GM19372 (cell line): ENCODE data around the gene AGO3.
"Not testable (repeated sequence)": the region's sequence is repeated elsewhere in the genome, so short reads cannot be mapped to it uniquely, and the experiment has no call there.

Source experiments
- ATAC-seq: cut with Tn5 transposase; IDR thresholded peaks from one replicate; pipeline ENCODE4 v1.9.1; 2021; ENCODE audit warnings: mild to moderate bottlenecking, low read depth, moderate library complexity; ENCODE audit not compliant: unreplicated experiment

Gene AGO3

DNA sequence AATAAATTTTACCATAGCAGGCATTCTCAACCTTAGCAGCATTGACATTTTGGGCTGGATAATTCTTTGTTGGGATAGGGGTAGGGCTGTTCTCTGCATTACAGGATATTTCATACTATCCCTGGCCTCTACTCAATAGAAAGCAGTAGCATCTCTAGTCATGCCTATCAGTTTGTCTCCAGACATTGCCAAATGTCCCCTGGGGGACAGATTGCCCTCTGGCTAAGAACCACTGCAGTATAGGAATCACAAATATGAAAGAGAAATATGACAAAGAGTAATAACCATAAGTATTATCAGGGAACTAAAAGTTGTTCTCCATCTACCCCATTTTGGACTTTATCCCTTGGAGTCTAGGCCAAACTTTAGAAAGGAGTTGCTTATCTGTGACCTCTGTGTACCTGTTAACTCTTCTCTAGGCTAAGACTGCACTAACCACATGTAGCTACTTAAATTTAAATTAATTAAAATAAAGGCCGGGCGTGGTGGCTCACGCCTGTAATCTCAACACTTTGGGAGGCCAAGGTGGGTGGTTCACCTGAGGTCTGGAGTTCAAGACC lies 76.1 kb downstream of the AGO3 start:
- no peak for ATAC-seq

DNA sequence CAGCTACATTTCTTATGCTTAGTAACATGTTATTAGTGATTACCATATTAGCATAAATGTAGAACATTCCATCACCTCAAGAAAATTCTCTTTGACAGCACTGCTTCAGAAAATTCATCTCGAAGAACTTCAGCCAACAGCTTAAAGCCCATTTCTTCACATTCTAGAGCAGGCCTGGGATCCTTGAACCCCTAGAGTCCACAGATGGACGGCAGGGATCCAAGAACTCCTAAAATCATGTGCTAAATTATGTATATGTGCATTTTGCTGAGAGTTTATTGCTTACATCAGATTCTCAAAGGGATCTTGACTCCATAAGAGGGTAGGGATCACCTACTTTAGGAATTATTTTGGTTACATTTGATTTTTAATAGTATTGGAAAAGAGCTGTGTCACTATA lies 76.8 kb downstream of the AGO3 start:
- ATAC-seq: no peak

DNA sequence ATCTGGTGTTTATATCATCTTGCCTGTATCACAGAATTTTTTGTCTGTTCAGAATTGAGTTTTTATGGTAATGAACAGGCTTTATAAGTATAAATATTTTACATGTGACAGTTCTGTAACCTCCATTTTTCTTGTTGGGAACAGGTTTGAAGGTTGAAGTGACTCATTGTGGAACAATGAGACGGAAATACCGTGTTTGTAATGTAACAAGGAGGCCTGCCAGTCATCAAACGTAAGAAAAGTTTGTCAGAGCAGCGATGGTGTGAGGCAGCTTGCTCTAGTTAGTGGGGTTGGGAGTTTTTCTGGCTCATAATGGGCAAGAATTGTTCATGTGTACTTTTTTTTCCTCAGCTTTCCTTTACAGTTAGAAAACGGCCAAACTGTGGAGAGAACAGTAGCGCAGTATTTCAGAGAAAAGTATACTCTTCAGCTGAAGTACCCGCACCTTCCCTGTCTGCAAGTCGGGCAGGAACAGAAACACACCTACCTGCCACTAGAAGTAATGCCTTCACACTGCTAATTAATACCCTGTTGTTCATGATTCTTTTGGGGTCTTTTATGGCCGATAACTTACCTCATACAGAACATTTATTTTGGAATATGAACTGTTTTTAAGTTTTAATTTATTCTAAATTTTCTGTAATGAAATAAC lies 77.8 kb downstream of the AGO3 start:
- no peak for ATAC-seq

DNA sequence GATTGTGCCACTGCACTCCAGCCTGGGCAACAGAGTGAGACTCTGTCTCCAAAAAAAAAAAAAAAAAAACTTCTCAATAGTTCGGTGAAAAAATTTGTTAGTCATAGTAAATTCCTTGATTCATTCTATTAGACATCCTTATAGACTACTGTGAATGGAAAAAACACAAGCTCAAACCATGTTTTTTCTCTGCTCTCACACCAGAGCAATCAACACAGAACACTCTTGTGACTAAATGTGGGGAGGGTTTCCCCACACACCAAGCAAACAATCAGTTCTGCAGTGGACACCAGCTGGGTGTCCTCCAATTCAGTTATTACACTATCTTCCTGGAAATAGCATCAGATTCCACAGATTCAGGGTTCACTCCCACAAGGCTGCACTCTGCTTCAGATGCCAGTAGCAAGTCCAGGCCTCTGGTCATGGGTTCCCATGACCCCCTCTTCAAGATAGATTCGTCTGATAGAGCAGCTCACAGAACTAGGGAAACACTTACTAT lies 83.9 kb downstream of the AGO3 start:
- ATAC-seq: no peak

DNA sequence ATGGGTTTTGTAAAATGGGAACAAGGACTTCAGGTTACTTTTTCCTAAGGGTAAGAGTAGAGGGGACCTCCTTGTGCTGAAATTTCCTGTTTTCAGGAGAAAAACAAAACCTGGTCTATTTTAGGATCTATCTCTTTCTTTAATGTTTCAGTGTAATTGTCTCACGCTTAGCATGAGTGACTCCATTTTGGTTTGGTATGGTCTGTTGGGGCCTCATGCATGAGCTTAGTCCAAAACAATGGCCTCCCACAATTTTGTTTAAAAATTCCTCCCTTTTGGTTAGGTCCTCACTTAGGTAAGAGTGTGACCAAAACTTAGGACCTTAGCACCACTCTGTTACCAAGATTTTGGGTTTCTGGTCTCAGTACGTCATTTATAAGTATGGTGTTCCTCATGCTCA lies 85.8 kb downstream of the AGO3 start:
- no peak for ATAC-seq

DNA sequence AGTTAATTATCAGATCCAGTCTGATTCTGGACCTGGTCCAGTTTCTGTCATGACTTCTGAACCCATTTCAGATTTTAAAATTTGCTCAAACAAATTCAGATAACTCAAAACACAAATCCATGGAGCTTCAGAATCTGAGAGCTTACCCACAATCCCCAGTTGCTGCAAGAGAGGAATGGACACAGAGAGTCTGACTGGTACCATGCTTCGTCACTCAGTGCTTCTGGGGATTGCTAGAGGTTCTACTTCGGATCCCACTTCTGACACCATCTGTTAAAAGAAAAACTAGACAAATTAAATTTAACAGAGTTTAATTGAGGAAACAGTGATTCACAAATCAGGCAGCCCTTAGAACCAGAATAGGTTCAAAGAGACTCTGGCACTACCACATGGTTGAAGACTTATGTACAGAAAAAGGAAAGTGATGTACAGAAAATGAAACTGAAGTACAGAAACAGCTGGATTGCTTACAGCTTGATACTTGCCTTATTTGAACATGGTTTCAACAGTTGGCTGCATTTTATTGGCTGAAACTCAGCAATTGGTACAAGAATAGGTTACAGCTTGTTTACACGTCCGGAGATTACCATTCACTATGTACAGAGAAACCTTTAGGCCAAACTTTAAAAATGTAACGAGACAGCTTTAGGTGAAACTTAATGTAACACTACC lies 92.3 kb downstream of the AGO3 start:
- no peak for ATAC-seq

DNA sequence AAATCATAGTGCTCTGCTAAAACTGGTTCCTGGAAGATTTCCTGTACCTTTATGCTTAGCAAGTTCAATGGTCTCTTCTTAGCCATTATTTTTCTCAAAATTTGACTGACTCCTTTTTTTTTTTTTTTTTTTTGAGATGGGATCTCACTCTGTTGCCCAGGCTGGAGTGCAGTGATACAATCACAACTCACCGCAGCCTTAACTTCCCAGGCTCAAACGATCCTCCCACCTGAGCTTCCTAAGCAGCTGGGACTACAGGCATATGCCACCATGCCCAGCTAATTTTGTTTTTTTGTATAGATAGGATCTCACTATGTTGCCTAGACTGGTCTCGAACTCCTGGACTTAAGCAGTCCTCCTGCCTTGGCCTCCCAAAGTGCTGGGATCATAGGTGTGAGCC lies 93.1 kb downstream of the AGO3 start:
- ATAC-seq: not testable (repeated sequence)

DNA sequence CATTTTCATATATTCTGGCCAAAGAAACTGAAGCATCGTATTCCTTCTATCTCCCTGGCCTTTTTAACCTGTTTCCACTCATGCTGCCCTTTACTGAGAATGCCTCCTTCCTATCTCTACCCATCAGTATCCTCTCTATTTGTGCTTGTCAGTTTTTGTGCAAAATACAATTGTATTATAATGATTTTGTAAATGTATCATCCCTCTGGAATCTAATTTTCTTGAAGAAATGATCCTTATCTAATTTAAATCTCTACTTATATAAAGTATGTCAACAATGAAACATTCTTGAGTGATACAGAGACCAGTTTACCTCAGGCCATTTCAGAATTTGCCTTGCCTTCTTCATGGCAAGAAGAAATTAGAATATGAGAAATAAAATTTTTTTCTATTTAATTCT lies 93.9 kb downstream of the AGO3 start:
- ATAC-seq: no peak

DNA sequence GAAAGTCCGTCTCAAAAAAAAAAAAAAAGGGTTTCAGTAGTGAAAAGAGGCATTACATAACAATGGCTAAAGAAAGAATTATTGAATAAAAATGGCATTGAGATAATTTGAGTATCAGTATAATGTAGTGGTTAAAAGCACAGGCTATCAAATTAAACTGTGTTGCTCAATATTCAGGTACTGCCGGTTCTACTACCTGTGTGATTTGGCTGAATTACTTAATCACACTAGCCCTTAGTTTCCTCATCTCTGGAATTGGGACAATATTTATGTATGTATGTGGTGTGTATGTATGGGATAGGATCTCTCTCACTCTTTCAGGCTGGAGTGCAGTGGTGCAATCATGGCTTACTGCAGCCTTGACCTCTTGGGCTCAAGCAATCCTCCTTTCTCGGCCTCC lies 96.9 kb downstream of the AGO3 start:
- no peak for ATAC-seq

DNA sequence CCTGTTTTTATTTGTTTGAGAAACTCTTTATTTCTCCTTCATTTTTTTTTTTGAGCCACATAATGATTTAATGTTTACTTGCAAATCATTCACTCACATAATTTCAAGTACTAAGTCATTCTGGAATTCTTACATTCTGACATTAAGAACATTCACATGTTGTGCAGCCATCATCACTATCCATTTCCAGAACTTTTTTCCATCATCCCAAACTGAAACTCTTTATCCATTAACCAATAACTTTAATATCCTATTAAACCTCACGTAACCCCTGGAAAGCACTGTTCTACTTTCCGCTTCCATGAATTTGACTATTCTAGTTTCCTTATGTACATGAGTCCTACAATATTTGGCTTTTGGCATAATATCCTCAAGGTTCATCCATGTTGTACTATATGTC lies 100.5 kb downstream of the AGO3 start:
- ATAC-seq: no peak

DNA sequence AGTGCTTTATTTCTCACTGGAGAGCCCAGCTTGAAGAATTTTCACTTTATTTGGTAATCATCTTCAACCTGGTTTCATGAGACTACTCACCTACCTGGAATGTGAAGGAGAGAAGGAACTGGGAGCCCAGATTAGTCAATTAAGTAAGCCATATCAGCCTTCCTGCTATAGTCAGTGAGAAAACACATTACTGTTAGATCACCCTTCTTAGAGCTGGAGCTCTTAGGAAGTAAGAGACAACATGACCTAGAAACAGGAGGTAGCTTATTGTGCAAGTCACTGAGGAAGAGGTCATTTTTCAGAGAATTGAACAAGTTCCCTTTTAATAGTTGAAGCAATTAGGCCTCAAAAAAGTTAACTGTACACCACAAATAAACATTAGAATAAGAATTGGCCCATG lies 103.8 kb downstream of the AGO3 start:
- ATAC-seq: no peak

DNA sequence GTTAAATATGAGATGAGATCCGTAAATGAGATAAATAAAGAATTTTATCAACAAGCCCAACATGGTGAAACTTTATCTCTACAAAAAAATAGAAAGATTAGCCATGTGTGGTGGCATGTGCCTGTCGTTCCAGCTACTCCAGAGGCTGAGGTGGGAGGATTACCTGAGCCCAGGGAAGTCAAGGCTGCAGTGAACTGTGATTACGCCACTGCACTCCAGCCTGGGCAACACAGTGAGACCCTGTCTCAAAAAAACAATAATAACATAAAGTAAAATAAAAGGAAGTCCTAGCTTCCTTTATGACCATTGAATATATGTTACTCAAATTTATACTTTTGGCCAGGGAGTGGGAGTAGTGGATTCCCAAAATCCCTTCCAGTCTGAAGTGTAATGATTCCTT lies 104.2 kb downstream of the AGO3 start:
- ATAC-seq: no peak

DNA sequence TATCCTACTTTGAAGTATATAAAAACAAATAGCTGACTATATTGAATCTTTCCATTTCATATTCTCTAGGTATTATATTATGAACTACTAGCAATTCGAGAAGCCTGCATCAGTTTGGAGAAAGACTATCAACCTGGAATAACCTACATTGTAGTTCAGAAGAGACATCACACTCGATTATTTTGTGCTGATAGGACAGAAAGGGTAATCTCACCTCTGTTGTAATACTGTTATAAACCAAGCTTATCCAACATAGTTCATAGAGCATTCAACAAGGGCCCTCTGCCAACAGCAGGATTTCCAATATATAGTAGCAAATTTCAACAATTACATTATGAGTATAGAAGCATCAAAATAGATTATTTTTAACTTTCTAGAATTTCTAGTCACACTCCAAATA lies 109.3 kb downstream of the AGO3 start:
- no peak for ATAC-seq

DNA sequence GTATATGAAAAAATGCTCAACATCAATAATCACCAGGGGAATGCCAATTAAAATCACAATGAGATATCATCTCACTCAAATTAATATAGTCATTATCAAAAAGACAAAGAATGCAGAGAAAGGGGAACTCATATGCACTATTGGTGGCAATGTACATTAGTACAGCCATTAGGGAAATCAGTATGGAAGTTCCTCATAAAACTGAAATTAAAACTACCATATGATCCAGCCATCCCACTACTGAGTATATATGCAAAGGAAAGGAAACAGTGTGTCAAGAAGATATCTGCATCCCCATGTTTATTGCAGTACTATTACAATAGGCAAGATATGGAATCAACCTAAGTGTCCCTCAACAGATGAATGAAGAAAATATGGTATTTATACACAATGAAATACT lies 120.9 kb downstream of the AGO3 start:
- ATAC-seq: no peak

DNA sequence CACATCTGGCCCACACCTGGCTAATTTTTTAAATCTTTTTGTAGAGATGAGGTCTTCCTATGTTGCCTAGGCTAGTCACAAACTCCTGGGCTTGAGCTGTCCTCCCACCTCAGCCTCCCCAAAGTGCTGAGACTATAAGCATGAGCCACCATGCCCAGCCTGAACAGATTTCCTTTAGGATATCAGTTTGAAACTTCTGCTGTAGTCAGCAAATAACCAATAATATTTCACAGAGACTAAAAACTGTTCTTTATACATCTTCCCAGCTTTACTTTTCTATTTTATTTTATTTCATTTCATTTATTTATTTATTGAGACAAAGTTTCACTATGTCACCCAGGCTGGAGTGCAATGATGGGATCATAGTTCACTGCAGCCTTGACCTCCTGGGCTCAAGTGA lies 123.1 kb downstream of the AGO3 start:
- ATAC-seq: no peak

DNA sequence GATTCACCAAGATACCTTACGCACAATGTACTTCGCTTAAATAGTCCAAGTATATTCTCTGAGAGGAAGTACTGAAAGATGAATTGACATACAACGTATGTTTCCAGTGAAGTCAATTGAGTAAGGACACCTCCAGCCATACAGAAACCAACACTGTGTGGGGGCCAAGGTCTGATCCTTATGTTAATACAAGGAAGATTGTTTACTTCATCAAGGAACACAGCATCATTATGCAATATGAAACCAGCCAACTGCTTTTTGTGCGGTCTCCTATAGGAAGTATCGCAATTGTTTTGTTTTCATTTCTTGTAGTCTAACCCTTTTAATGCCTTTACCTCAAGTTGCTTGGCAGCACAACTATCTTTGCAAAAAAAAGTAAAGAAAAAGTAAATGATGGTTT lies 124.8 kb downstream of the AGO3 start:
- no peak for ATAC-seq

DNA sequence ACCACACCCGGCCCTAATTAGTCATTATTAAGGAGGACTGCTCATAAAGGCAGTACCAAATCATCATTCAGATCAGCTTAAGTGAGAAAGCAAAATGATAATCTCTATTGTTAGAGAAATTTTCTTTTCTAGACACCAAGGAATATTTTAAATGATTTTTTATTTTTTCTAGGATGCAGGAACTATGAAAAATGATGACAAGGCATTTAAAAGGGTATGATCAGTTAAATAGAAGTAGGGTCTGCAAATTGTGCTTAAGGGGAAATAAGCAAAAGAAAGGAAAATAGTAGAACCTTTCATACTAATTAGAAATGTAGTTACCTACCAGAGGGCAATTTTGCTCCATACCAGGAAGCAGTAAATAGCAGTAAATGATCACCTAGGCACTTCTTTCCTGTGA lies 131.4 kb downstream of the AGO3 start:
- ATAC-seq: no peak

DNA sequence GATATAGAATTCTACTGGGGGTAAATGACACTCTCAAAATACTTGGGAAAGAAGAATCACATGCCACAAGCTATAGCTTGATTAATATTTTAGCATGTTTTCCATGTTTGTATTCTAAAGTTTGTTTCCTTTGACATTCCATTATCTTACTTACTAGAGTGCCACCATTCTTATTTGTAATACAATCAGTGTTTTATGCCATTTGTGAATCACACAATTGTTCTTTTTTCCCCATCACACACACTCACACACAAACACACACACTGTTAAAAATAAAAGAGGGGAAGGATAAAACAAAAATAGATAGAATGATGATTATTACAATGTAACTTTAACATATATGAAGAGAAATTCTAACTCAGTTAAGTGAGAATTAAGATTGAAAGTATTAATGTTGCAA lies 137.0 kb downstream of the AGO3 start:
- ATAC-seq: no peak

DNA sequence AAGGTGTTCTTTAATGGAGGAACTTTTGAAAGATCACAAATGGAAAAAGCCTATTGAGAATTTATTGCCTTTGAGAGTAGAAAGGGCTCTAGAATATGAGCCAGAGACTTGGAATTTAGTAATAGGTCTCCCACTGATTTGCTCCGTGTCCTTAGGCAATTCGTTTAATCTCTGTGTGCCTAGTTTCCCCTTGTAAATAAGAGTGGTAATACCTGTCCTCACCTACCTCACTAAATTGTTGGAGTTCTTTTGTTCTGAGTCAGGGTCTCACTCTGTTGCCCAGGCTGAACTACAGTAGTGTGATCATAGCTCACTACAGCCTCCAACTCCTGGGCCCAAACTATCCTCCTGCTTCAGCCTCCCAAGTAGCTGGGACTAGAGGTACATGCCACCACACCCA lies 138.0 kb downstream of the AGO3 start:
- ATAC-seq: no peak

DNA sequence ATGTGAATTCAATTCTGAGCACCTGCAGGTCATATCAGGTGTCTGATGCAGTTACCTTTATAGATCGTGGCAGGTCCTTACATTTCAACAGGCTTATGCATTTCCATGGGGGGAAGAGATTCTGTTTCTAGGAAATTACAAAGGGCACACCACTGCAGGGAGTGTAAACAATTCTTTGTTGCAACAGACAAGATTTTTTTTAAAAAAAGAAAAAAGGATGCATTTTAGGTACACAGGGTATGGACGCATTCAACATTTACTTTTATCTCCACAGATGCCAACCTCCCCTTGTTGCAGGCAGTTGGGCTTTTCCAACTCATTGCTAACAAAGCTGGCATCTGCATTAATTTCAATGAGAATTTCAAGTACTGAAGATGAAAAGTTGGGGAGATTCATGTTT lies 139.4 kb downstream of the AGO3 start:
- ATAC-seq: no peak

DNA sequence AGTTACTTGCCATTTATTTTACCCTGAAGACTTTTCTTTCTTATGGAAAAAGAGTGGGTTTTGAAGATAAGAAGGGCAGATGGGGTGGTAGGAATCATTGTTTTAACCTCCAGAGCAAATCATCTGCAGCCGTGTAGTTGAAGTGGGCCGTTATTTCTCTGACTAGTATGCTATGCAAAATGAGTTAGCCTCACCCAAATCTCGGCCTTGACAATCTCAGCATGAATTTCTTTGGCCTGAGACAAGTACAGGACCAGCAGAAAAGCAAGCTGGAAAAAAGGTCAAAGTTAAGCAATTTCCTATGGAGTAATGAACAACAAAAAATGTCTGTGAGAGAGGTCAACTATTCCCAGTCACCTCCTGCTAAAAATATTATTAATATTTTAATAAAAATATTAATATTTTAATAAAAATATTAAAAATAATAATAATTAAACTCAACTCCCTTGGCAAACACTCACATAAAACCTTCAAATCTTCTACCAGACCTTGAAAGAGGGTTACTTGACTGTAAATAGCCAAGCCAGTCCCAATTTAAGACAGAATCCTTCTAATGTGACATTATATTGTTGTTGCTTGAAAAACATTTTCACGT lies 146.2 kb downstream of the AGO3 start:
- ATAC-seq: no peak

DNA sequence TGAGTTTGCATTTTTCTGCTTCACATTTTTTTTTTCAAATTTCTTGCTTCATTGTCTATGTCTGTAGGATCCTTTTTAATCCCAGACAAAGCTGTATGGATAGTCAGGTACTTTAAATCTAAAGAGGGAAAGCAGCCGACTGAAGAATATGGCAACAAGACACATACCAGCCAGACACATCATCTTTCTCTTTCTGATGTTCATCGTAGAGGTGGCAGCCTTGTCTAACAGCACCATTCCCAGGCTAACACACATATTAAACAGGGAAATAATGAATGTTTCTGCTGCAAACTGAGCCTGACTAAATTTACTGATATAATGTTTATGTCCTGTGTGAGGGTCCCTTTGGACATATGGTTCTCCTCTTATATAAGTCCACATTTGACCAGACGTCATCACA lies 149.3 kb downstream of the AGO3 start:
- ATAC-seq: no peak
